Activated T-helper 1 cell treated with anti-CD3 and anti-CD28 coated beads, Interleukin-12 subunit alpha, Interleukin-12 subunit beta, Interleukin-2, Interleukin-4 antibody, amounts not matched to agents 30 ng/mL and 10 ng/mL and 1 ng/mL, durations not matched to agents 14 hours and 24 hours and 36 hours (primary cell): ENCODE results near the gene POLG2. TPM values are rescaled to one million over a fixed set of nuclear protein-coding genes. Genes with fewer than 3 reads are reported as not detected.
"Not testable (repeated sequence)": the region's sequence is repeated elsewhere in the genome, so short reads cannot be mapped to it uniquely, and the experiment has no call there.

Source experiments
- DNase-seq: peaks from one replicate; pipeline ENCODE4 v3.0.0; 2021; ENCODE audit warnings: low spot score
- H3K27ac Mint-ChIP-seq: one replicate; pipeline ENCODE4 v1.8.0; 2021; ENCODE audit warnings: mild to moderate bottlenecking, mixed read lengths
- H3K27me3 Mint-ChIP-seq: one replicate; pipeline ENCODE4 v1.8.0; 2022; ENCODE audit warnings: mild to moderate bottlenecking, moderate library complexity, mixed read lengths; ENCODE audit not compliant: insufficient read depth
- H3K36me3 Mint-ChIP-seq: one replicate; pipeline ENCODE4 v1.8.0; 2021; ENCODE audit warnings: low read depth, mixed read lengths
- H3K4me1 Mint-ChIP-seq: one replicate; pipeline ENCODE4 v1.8.0; 2021; ENCODE audit warnings: low read depth, mixed read lengths
- H3K4me3 Mint-ChIP-seq: one replicate; pipeline ENCODE4 v1.8.0; 2021; ENCODE audit warnings: mild to moderate bottlenecking, moderate library complexity, mixed read lengths
- H3K9me3 Mint-ChIP-seq: one replicate; pipeline ENCODE4 v1.8.0; 2021; ENCODE audit warnings: mixed read lengths
- intact Hi-C: fragments of 100-400 bp; cut with micrococcal nuclease; formaldehyde crosslinking; loops from one replicate; pipeline ENCODE4 v1.15.1; 2024
- total RNA-seq: library from RNA; stranded (reverse); gene quantifications from 2 replicates; pipeline ENCODE4 v1.2.3, GENCODE V29; 2022

Gene POLG2
- total RNA-seq, 1 donor from 2014 or later: 33.3 TPM

GRCh38 chr17:64442541-64442971, 54.3 kb downstream of the POLG2 start:
- Mint-ChIP-seq H3K4me1 (peaks cover 36% of the 10 kb centered on the region), H3K36me3 (peaks cover 5% of the 10 kb centered on the region), H3K27me3 (no peaks in the 10 kb centered on the region), H3K9me3 (peaks cover 19% of the 10 kb centered on the region), H3K27ac (peak overlapping the region; percentile 91), H3K4me3 (peak overlapping the region; percentile 74)
- intact Hi-C loops: no loop called here
- peak; percentile 12 for DNase-seq

- H3K4me1 Mint-ChIP-seq: peaks cover 30% of the 10 kb centered on the region
- DNase-seq: peak; percentile 44
- no peaks in the 10 kb centered on the region for H3K27me3 Mint-ChIP-seq
- peaks cover 25% of the 10 kb centered on the region for H3K9me3 Mint-ChIP-seq
- peak overlapping the region; percentile 74 for H3K4me3 Mint-ChIP-seq
- H3K36me3 Mint-ChIP-seq: peaks cover 7% of the 10 kb centered on the region
- intact Hi-C loops: no loop called here
- H3K27ac Mint-ChIP-seq: peak overlapping the region; percentile 91
These were observed 54.9 kb downstream of the POLG2 start for GRCh38 chr17:64441772-64442540.

- no peak for DNase-seq
- Mint-ChIP-seq H3K36me3 (peaks cover 8% of the 10 kb centered on the region), H3K9me3 (peaks cover 27% of the 10 kb centered on the region), H3K4me3 (no peak overlapping the region), H3K27me3 (no peaks in the 10 kb centered on the region), H3K27ac (no peak overlapping the region), H3K4me1 (peaks cover 30% of the 10 kb centered on the region)
- intact Hi-C loops: no loop called here
These were observed 56.9 kb downstream of the POLG2 start for GRCh38 chr17:64439956-64440355.

GRCh38 chr17:64439521-64439920, 57.3 kb downstream of the POLG2 start:
- intact Hi-C loops, H3K36me3 Mint-ChIP-seq, H3K4me3 Mint-ChIP-seq, H3K27me3 Mint-ChIP-seq, DNase-seq, H3K27ac Mint-ChIP-seq: not testable (repeated sequence)
- H3K9me3 Mint-ChIP-seq: peaks cover 27% of the 10 kb centered on the region
- H3K4me1 Mint-ChIP-seq: peaks cover 30% of the 10 kb centered on the region

GRCh38 chr17:64437944-64438525, 58.8 kb downstream of the POLG2 start:
- DNase-seq: no peak
- no peak overlapping the region for H3K4me3 Mint-ChIP-seq
- peaks cover 8% of the 10 kb centered on the region for H3K36me3 Mint-ChIP-seq
- no peak overlapping the region for H3K27ac Mint-ChIP-seq
- H3K9me3 Mint-ChIP-seq: peaks cover 30% of the 10 kb centered on the region
- intact Hi-C loops: no loop called here
- H3K27me3 Mint-ChIP-seq: no peaks in the 10 kb centered on the region
- H3K4me1 Mint-ChIP-seq: peaks cover 20% of the 10 kb centered on the region

GRCh38 chr17:64431534-64431933, 65.3 kb downstream of the POLG2 start:
- Mint-ChIP-seq H3K36me3 (no peaks in the 10 kb centered on the region), H3K4me1 (no peaks in the 10 kb centered on the region), H3K27me3 (peaks cover 14% of the 10 kb centered on the region), H3K4me3 (no peak overlapping the region), H3K9me3 (peaks cover 4% of the 10 kb centered on the region), H3K27ac (no peak overlapping the region)
- intact Hi-C loops: no loop called here
- DNase-seq: no peak

- H3K27ac Mint-ChIP-seq, H3K36me3 Mint-ChIP-seq, H3K9me3 Mint-ChIP-seq, intact Hi-C loops, DNase-seq, H3K4me3 Mint-ChIP-seq, H3K4me1 Mint-ChIP-seq: not testable (repeated sequence)
- peaks cover 16% of the 10 kb centered on the region for H3K27me3 Mint-ChIP-seq
These were observed 66.8 kb downstream of the POLG2 start for GRCh38 chr17:64430036-64430435.

- no peaks in the 10 kb centered on the region for H3K36me3 Mint-ChIP-seq
- no peaks in the 10 kb centered on the region for H3K9me3 Mint-ChIP-seq
- intact Hi-C loops: no loop called here
These were observed 68.4 kb downstream of the POLG2 start for GRCh38 chr17:64428406-64428805.

More at GRCh38 chr17:64428406-64428805, 68.4 kb downstream of the POLG2 start:
- Mint-ChIP-seq H3K27me3 (peaks cover 16% of the 10 kb centered on the region), H3K4me3 (no peak overlapping the region), H3K27ac (no peak overlapping the region), H3K4me1 (no peaks in the 10 kb centered on the region)
- no peak for DNase-seq

Other genes starting within 250 kb of the POLG2 start
- 20.6 and 21.9 TPM in 2 replicates for gene TEX2, start 233.8 kb downstream of the POLG2 start, total RNA-seq
- gene PECAM1, start 106.2 kb downstream of the POLG2 start, total RNA-seq: 6.9 and 7.4 TPM in 2 replicates
- gene MILR1, start 47.9 kb downstream of the POLG2 start, total RNA-seq: 0.26 and 0.37 TPM in 2 replicates
- 920 and 926 TPM in 2 replicates for gene DDX5, start 9.2 kb upstream of the POLG2 start, total RNA-seq
- gene CEP95, start 9.9 kb upstream of the POLG2 start, total RNA-seq: 42.4 and 46.4 TPM in 2 replicates
- gene SMURF2, start 165.3 kb upstream of the POLG2 start, total RNA-seq: 10.8 and 11.1 TPM in 2 replicates